ENCODE data around the gene DSC3. TPM values are rescaled to one million over a fixed set of nuclear protein-coding genes. Genes with fewer than 3 reads are reported as not detected.

The DSC3 gene
- total RNA-seq, 1 experiment from 2014 or later = 0.61 TPM

DNA sequence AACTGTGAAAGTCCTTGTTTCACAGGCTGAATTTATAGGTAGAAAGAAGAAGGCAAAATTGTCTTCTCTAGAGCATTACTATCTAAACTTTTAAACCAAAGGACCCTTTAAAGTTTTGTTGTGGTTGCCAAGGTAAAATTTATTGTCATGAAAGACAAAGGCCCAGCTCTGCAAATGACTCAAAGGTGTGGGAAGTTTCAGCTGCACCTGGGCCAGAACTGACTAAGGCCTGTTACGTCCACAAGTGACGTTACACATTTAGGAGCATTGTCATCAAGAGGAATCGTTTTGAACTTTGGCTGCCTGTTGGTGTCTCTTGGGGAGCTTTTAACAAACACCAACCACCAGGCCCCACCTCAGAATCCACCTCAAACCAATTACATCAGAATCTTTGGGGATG is 8.1 kb upstream of the DSC3 start:
- Mint-ChIP-seq H3K36me3 (ENCODE audit: insufficient read depth in 1 of 3, low read depth in 3 of 3) (peaks cover 0 to 9% (median 0%) of the 10 kb centered on the region in 3 experiments; a peak in 3 of 7 replicates), H3K4me3 (no peak overlapping the region), H3K9me3 (peaks cover 2 to 3% of the 10 kb centered on the region in 2 experiments; a peak in 1 of 5 replicates), H3K4me1 (peaks cover 3 to 4% of the 10 kb centered on the region in 2 experiments), H3K27ac (no peak overlapping the region), H3K27me3 (ENCODE audit: low read depth) (peaks cover 28% of the 10 kb centered on the region)
- Histone ChIP-seq H3K56ac (ENCODE audit: insufficient read length, low read depth, low read length) (no peak overlapping the region), H3T11ph (ENCODE audit: low read length) (no peak overlapping the region), H3K23me2 (ENCODE audit: insufficient read length, low read depth, low read length, poor library complexity, severe bottlenecking) (no peaks in the 10 kb centered on the region), H4K20me1 (ENCODE audit: control insufficient read depth, insufficient read depth, insufficient read length) (no peaks in the 10 kb centered on the region), H2AFZ (ENCODE audit: low read length) (no peak overlapping the region), H3K9me3 (ENCODE audit: control insufficient read depth, low read depth, low read length) (no peaks in the 10 kb centered on the region), H2BK15ac (ENCODE audit: low read depth, low read length) (no peak overlapping the region), H3K14ac (ENCODE audit: insufficient read depth, low read length) (no peak overlapping the region), H3K4ac (ENCODE audit: low read depth, low read length) (no peak overlapping the region), H2BK120ac (ENCODE audit: low read depth, low read length, poor library complexity, severe bottlenecking) (no peak overlapping the region), H3K79me1 (ENCODE audit: insufficient read depth, low read depth, low read length, poor library complexity, severe bottlenecking) (no peaks in the 10 kb centered on the region), H2BK5ac (ENCODE audit: insufficient read length, low read length) (no peak overlapping the region), H2AK5ac (ENCODE audit: insufficient read length, low read length) (no peak overlapping the region), H2BK20ac (ENCODE audit: low read depth, low read length, poor library complexity, severe bottlenecking) (no peak overlapping the region), H3K27ac (ENCODE audit: insufficient read length, low read depth, low read length) (no peak overlapping the region), H4K91ac (ENCODE audit: insufficient read length, low read depth, low read length) (no peak overlapping the region), H3K9ac (ENCODE audit: extremely low read depth, insufficient read length, low read length) (no peak overlapping the region), H3K79me2 (ENCODE audit: insufficient read depth, low read length) (no peaks in the 10 kb centered on the region), H3K4me2 (ENCODE audit: insufficient read depth, insufficient read length, low read length) (no peak overlapping the region), H4K5ac (ENCODE audit: insufficient read length, low read depth, low read length) (no peak overlapping the region), H3K4me1 (ENCODE audit: insufficient read depth, low read length) (no peaks in the 10 kb centered on the region), H2BK12ac (ENCODE audit: insufficient read length, low read depth, low read length) (no peak overlapping the region), H3K18ac (ENCODE audit: insufficient read length, low read depth, low read length) (no peak overlapping the region), H3K23ac (ENCODE audit: insufficient read length, low read depth, low read length) (no peak overlapping the region), H4K8ac (replicated peaks; ENCODE audit: insufficient read length, low read depth, low read length) (no peak overlapping the region), H3K27me3 (ENCODE audit: insufficient read depth, low read length) (no peaks in the 10 kb centered on the region)
- no peak for DNase-seq
- WGBS (ENCODE audit: extremely low coverage, insufficient read length, low lambda C conversion rate) = no CpG with 5 or more reads among the region's 3 CpGs
- TF ChIP-seq, protein P1, sequence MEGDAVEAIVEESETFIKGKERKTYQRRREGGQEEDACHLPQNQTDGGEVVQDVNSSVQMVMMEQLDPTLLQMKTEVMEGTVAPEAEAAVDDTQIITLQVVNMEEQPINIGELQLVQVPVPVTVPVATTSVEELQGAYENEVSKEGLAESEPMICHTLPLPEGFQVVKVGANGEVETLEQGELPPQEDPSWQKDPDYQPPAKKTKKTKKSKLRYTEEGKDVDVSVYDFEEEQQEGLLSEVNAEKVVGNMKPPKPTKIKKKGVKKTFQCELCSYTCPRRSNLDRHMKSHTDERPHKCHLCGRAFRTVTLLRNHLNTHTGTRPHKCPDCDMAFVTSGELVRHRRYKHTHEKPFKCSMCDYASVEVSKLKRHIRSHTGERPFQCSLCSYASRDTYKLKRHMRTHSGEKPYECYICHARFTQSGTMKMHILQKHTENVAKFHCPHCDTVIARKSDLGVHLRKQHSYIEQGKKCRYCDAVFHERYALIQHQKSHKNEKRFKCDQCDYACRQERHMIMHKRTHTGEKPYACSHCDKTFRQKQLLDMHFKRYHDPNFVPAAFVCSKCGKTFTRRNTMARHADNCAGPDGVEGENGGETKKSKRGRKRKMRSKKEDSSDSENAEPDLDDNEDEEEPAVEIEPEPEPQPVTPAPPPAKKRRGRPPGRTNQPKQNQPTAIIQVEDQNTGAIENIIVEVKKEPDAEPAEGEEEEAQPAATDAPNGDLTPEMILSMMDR (conservative IDR thresholded peaks at IDR 0.05) = no peak

Data from H9 (cell line).